Stimulated activated CD8-positive, alpha-beta memory T cell treated with anti-CD3 and anti-CD28 coated beads, Interleukin-15, amount 100 ng/mL, for 4 hours (primary cell): ENCODE measurements around the gene FRG2C.
"Not testable (repeated sequence)": the region's sequence is repeated elsewhere in the genome, so short reads cannot be mapped to it uniquely, and the experiment has no call there.

Experiments
- DNase-seq, 2 donors: peaks; one replicate each; pipeline ENCODE4 v3.0.0-alpha.2; 2020; ENCODE audit warnings: low read depth in 2 of 2

FRG2C gene

GRCh38 chr3:75669348-75670297 lies 5.5 kb downstream of the FRG2C start:
- DNase-seq: not testable (repeated sequence)

- not testable (repeated sequence) for DNase-seq
Measured at GRCh38 chr3:75670298-75671286, 6.5 kb downstream of the FRG2C start.

- DNase-seq: not testable (repeated sequence)
Measured at GRCh38 chr3:75671287-75672139, 7.4 kb downstream of the FRG2C start.

GRCh38 chr3:75672140-75672775 lies 8.1 kb downstream of the FRG2C start:
- DNase-seq: not testable (repeated sequence)

- not testable (repeated sequence) for DNase-seq
Measured at GRCh38 chr3:75683965-75684364, 19.8 kb downstream of the FRG2C start.

DNA sequence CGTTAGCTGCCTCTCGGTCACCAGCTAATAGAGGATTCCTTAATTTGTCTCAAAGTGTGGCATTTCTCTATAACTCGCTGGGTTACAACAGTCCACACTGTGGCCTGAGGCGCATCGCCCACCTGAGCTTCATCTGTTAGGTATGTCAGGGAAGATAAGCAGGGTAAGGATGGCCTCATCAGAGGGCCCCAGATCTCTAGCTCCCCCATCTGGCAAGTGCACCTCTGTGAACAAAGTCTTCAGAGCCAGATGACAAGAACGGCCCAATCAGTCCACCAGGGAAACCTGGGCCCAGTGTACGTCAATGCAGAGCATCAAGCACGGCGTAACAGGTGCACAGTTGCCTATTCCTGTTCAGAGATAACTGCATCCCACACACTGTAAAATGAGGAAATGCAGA lies 23.2 kb downstream of the FRG2C start:
- no peak for DNase-seq

- no peak for DNase-seq
Measured at GRCh38 chr3:75692061-75692460, 27.9 kb downstream of the FRG2C start.
